Right lobe of liver (tissue), 4 donors: Measurements from ENCODE around the gene DHX57.

Experiments used
- CTCF ChIP-seq, 4 donors: fragments of 200-600 bp in 3 of 4; fragments of 450-650 bp in 1 of 4; IDR thresholded peaks; one replicate each; pipeline versions ENCODE4 v1.5.1 to v1.8.0; 2016 to 2022; ENCODE audit warnings: antibody characterized with exemption in 4 of 4, mild to moderate bottlenecking in 2 of 4
- POLR2A ChIP-seq: fragments of 450-650 bp; IDR thresholded peaks from one replicate; pipeline ENCODE4 v1.6.1; 2017; ENCODE audit warnings: antibody characterized with exemption, mild to moderate bottlenecking
- donor health status: DM: no; HTN: no; CAD: no.
- donor health status: DM: no; HTN: no; CAD: no.
- donor health status: DM: no; HTN: yes; CAD: no.

DNA sequence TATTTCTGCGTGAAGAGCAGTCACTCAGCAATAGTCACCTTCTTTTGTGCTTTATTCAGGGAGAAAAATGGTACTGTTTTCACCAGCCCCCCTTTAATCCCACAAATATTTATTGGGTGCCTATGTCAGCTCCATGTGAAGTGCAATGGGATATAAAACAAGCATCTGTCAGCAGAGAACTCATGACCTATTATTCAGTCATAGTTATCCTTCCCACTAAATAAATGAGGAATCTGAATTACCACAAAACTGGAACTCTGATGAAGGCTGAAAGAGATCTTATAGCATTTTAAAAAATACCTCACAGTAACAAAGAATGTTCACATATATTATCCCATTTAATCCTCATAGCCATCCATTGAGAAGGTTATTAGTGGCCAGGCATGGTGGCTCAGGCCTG lies 45.8 kb downstream of the DHX57 start:
- no peak for TF ChIP-seq CTCF (IDR thresholded peaks at IDR 0.05)
- no peak for TF ChIP-seq POLR2A
